ENCODE results near the gene RSL1D1.

GRCh38 chr16:11836650-11837244 is 14.6 kb downstream of the RSL1D1 start:
- TF ChIP-seq CTCF (IDR thresholded peaks at IDR 0.05; ENCODE audit: borderline replicate concordance, extremely low read depth, low read length, poor library complexity, severe bottlenecking): no peak
- no peak for TF ChIP-seq EZH2 (IDR thresholded peaks at IDR 0.05; ENCODE audit: borderline replicate concordance, low read depth, low read length, severe bottlenecking)
